Erythroblast (primary cell): ENCODE data around the gene TYMS.

ENCODE experiments used
- DNase-seq, 2 experiments: peaks; one replicate each; lab custom pipeline; 2025; lab: John Stamatoyannopoulos, UW
- GATA1 ChIP-seq: IDR thresholded peaks from 2 replicates; pipeline ENCODE4 v1.6.1; 2011; ENCODE audit warnings: low read depth, mild to moderate bottlenecking, control low read depth, low read length, moderate library complexity
- POLR2A ChIP-seq: IDR thresholded peaks from 2 replicates; pipeline ENCODE4 v1.6.1; 2011; ENCODE audit warnings: mild to moderate bottlenecking, low read length

Gene TYMS

GRCh38 chr18:623761-624620, 33.5 kb upstream of the TYMS start:
- TF ChIP-seq GATA1, result no peak
- no peak for TF ChIP-seq POLR2A
- peak; percentile 78 to 86 for DNase-seq

- no peak for DNase-seq
- TF ChIP-seq GATA1, result no peak
- no peak for TF ChIP-seq POLR2A
These were observed 30.2 kb upstream of the TYMS start for GRCh38 chr18:627231-627630.

GRCh38 chr18:629269-630150, 27.9 kb upstream of the TYMS start:
- peak; percentile 19 for DNase-seq
- TF ChIP-seq GATA1, result no peak
- TF ChIP-seq POLR2A, result no peak

GRCh38 chr18:631560-631959, 25.9 kb upstream of the TYMS start:
- TF ChIP-seq GATA1 (no peak), POLR2A (no peak)
- DNase-seq, result no peak

- TF ChIP-seq GATA1 (no peak), POLR2A (no peak)
- no peak for DNase-seq
These were observed 22.9 kb upstream of the TYMS start for GRCh38 chr18:634551-635045.

GRCh38 chr18:635171-635570, 22.3 kb upstream of the TYMS start:
- no peak for TF ChIP-seq POLR2A
- no peak for TF ChIP-seq GATA1

GRCh38 chr18:641224-641623, 16.2 kb upstream of the TYMS start:
- DNase-seq, result no peak

More at GRCh38 chr18:635171-635570, 22.3 kb upstream of the TYMS start:
- no peak for DNase-seq

GRCh38 chr18:644395-645004, 13.0 kb upstream of the TYMS start:
- TF ChIP-seq POLR2A, result no peak
- no peak for TF ChIP-seq GATA1

More at GRCh38 chr18:641224-641623, 16.2 kb upstream of the TYMS start:
- TF ChIP-seq POLR2A (no peak), GATA1 (no peak)

DNA sequence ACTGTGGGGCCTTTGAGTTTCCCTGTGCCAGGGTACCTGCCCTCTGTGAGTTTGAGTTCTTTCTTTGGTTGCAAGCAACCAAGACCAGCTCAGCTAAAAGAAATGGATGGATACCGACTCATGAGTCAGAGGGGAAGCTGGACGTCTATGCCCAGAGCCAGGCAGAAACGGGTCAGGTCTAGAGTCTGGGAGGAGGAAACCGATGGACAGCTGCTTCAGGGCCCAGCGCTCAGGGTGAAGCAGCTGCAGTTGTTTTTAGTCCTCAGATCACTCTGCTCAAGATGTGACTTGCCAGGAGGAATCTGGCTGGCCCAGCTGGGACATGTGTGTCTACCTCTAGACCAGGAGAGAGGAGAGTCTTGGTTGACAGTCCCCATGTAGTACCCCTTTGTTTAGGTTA, 10.1 kb upstream of the TYMS start:
- TF ChIP-seq GATA1 (no peak), POLR2A (no peak)
- no peak for DNase-seq

More at GRCh38 chr18:644395-645004, 13.0 kb upstream of the TYMS start:
- no peak for DNase-seq

- DNase-seq, result no peak
- TF ChIP-seq POLR2A, result no peak
- no peak for TF ChIP-seq GATA1
These were observed 8.1 kb upstream of the TYMS start for GRCh38 chr18:649341-649740.

- DNase-seq, result peak; percentile 43 to 61
- TF ChIP-seq GATA1 (no peak), POLR2A (no peak)
These were observed 7.0 kb upstream of the TYMS start for GRCh38 chr18:650428-650858.

GRCh38 chr18:652131-652530, 5.3 kb upstream of the TYMS start:
- DNase-seq, result no peak
- no peak for TF ChIP-seq POLR2A
- TF ChIP-seq GATA1, result no peak

GRCh38 chr18:653512-653911, 3.9 kb upstream of the TYMS start:
- no peak for TF ChIP-seq POLR2A
- TF ChIP-seq GATA1, result no peak
- DNase-seq, result no peak
